ENCODE data around the gene NEGR1. TPM values are rescaled to one million over a fixed set of nuclear protein-coding genes. Genes with fewer than 3 reads are reported as not detected.

Gene NEGR1
- total and polyA plus RNA-seq, 2 experiments from 2014 or later, result 0.57 to 0.94 TPM

DNA sequence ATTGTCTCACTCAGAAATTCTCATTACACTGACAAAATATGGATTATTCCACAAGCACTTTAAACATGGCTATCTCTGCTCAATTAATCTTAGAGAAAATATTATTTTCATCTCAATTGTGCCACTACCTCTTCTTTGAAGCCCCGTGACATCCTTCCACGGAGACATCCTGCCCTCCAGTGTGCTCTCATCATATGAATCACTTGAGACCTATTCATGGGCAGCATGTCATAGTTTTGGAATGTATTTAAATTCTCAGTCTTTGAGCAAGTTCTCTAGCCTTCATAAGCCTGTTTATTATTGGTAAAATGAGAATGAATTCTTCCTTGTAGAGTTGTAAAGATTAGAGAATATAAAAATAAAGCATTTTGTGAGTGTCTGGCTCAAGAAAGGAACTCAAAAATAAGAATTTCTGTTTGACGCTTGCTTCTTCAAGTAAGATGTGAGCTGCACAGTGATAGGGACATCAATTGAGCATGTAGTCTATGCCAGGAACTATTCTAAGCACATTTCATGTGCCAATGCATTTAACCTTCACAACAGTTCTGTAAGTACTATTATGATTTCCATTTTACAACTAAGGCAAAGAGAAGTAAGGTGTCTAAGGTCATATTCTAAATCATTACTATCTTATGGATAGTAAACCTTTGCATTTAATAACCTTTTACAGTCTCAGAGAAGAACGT lies 644.1 kb downstream of the NEGR1 start:
- Histone ChIP-seq H2AFZ (no peak overlapping the region), H3K4me1 (ENCODE audit: insufficient read depth) (no peaks in the 10 kb centered on the region), H3K79me2 (replicated peaks; ENCODE audit: insufficient read depth) (no peaks in the 10 kb centered on the region), H3K27ac (ENCODE audit: low read depth) (no peak overlapping the region), H3K4me3 (no peak overlapping the region), H4K20me1 (replicated peaks; ENCODE audit: insufficient read depth) (no peaks in the 10 kb centered on the region), H3K27me3 (ENCODE audit: insufficient read depth) (no peaks in the 10 kb centered on the region), H3K36me3 (ENCODE audit: insufficient read depth) (no peaks in the 10 kb centered on the region), H3K9me2 (ENCODE audit: insufficient read depth) (no peaks in the 10 kb centered on the region), H3F3A (replicated peaks; ENCODE audit: low read depth) (no peaks in the 10 kb centered on the region), H3K4me2 (no peak overlapping the region)
- Mint-ChIP-seq H3K36me3 (ENCODE audit: low read depth) (no peaks in the 10 kb centered on the region), H3K9me3 (no peaks in the 10 kb centered on the region), H3K27me3 (ENCODE audit: insufficient read depth, low read depth, poor library complexity) (no peaks in the 10 kb centered on the region), H3K4me1 (peaks cover 3% of the 10 kb centered on the region; the same call in 2 of the 3 replicates), H3K27ac (no peak overlapping the region), H3K4me3 (no peak overlapping the region)
- DNase-seq (ENCODE audit: low spot score) (no peak), ATAC-seq (no peak)
- TF ChIP-seq NANOG (IDR thresholded peaks at IDR 0.05; ENCODE audit: borderline replicate concordance), result no peak
- no peak for TF ChIP-seq JUNB (IDR thresholded peaks at IDR 0.05; ENCODE audit: unreplicated experiment)
- TF ChIP-seq, protein P1, sequence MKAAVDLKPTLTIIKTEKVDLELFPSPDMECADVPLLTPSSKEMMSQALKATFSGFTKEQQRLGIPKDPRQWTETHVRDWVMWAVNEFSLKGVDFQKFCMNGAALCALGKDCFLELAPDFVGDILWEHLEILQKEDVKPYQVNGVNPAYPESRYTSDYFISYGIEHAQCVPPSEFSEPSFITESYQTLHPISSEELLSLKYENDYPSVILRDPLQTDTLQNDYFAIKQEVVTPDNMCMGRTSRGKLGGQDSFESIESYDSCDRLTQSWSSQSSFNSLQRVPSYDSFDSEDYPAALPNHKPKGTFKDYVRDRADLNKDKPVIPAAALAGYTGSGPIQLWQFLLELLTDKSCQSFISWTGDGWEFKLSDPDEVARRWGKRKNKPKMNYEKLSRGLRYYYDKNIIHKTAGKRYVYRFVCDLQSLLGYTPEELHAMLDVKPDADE (IDR thresholded peaks at IDR 0.05), result no peak
- no peak for TF ChIP-seq POLR2AphosphoS5 (IDR thresholded peaks at IDR 0.05; ENCODE audit: low read depth)
- TF ChIP-seq EZH2 (IDR thresholded peaks at IDR 0.05; ENCODE audit: low read depth, unreplicated experiment), result no peak
- TF ChIP-seq ZNF114 (CRISPR knock-in tag; IDR thresholded peaks at IDR 0.05), result no peak
- no peak for TF ChIP-seq ZNF331 (CRISPR knock-in tag; IDR thresholded peaks at IDR 0.05; ENCODE audit: low read depth)
- TF ChIP-seq, protein P2, sequence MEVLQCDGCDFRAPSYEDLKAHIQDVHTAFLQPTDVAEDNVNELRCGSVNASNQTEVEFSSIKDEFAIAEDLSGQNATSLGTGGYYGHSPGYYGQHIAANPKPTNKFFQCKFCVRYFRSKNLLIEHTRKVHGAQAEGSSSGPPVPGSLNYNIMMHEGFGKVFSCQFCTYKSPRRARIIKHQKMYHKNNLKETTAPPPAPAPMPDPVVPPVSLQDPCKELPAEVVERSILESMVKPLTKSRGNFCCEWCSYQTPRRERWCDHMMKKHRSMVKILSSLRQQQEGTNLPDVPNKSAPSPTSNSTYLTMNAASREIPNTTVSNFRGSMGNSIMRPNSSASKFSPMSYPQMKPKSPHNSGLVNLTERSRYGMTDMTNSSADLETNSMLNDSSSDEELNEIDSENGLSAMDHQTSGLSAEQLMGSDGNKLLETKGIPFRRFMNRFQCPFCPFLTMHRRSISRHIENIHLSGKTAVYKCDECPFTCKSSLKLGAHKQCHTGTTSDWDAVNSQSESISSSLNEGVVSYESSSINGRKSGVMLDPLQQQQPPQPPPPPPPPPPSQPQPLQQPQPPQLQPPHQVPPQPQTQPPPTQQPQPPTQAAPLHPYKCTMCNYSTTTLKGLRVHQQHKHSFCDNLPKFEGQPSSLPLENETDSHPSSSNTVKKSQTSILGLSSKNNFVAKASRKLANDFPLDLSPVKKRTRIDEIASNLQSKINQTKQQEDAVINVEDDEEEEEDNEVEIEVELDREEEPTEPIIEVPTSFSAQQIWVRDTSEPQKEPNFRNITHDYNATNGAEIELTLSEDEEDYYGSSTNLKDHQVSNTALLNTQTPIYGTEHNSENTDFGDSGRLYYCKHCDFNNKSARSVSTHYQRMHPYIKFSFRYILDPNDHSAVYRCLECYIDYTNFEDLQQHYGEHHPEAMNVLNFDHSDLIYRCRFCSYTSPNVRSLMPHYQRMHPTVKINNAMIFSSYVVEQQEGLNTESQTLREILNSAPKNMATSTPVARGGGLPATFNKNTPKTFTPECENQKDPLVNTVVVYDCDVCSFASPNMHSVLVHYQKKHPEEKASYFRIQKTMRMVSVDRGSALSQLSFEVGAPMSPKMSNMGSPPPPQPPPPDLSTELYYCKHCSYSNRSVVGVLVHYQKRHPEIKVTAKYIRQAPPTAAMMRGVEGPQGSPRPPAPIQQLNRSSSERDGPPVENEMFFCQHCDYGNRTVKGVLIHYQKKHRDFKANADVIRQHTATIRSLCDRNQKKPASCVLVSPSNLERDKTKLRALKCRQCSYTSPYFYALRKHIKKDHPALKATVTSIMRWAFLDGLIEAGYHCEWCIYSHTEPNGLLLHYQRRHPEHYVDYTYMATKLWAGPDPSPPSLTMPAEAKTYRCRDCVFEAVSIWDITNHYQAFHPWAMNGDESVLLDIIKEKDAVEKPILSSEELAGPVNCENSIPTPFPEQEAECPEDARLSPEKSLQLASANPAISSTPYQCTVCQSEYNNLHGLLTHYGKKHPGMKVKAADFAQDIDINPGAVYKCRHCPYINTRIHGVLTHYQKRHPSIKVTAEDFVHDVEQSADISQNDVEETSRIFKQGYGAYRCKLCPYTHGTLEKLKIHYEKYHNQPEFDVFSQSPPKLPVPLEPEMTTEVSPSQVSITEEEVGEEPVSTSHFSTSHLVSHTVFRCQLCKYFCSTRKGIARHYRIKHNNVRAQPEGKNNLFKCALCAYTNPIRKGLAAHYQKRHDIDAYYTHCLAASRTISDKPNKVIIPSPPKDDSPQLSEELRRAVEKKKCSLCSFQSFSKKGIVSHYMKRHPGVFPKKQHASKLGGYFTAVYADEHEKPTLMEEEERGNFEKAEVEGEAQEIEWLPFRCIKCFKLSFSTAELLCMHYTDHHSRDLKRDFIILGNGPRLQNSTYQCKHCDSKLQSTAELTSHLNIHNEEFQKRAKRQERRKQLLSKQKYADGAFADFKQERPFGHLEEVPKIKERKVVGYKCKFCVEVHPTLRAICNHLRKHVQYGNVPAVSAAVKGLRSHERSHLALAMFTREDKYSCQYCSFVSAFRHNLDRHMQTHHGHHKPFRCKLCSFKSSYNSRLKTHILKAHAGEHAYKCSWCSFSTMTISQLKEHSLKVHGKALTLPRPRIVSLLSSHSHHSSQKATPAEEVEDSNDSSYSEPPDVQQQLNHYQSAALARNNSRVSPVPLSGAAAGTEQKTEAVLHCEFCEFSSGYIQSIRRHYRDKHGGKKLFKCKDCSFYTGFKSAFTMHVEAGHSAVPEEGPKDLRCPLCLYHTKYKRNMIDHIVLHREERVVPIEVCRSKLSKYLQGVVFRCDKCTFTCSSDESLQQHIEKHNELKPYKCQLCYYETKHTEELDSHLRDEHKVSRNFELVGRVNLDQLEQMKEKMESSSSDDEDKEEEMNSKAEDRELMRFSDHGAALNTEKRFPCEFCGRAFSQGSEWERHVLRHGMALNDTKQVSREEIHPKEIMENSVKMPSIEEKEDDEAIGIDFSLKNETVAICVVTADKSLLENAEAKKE (CRISPR knock-in tag; IDR thresholded peaks at IDR 0.05), result no peak

Data from GM23338 (cell line).